Uterus (tissue), 2 donors: Measurements from ENCODE around the gene ZNF740.

Experiments used
- POLR2A ChIP-seq, 2 donors: fragments of 450-650 bp; IDR thresholded peaks; one replicate each; pipeline ENCODE4 v1.6.1; 2016; ENCODE audit warnings: antibody characterized with exemption in 2 of 2, mild to moderate bottlenecking in 1 of 2, moderate library complexity in 1 of 2
- TF ChIP-seq, protein P1 (sequence below), 4 experiments: fragments of 200-600 bp in 2 of 4; fragments of 450-650 bp in 2 of 4; sonication (generic) in 2 of 4; IDR thresholded peaks; one replicate each; pipeline ENCODE4 v1.5.1; 2016 to 2019; ENCODE audit warnings: antibody characterized with exemption in 4 of 4, mild to moderate bottlenecking in 2 of 4, moderate library complexity in 1 of 4

DNA sequence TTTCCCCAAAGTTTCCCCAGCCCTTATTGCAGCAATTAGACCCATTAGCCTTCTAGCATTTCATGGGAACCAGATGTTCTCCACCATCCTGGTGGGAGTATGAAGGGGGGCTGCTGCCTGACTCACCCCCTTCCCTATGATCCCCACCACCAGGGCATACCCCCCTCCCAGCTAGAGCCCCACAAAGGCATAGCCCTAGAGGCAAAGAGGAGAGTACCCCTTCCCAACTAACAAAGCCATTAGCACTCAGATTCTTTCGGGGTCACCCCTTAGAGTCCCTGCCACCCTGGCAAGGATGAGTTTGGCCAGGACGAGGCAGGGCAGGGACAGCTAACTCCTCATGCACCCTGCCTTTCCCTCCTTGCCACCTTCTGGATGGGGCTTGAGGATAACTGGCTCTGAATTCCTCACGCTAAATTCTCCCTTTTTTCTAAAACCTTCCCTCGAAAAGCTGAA is 42.3 kb downstream of the ZNF740 start:
- TF ChIP-seq, protein P1, sequence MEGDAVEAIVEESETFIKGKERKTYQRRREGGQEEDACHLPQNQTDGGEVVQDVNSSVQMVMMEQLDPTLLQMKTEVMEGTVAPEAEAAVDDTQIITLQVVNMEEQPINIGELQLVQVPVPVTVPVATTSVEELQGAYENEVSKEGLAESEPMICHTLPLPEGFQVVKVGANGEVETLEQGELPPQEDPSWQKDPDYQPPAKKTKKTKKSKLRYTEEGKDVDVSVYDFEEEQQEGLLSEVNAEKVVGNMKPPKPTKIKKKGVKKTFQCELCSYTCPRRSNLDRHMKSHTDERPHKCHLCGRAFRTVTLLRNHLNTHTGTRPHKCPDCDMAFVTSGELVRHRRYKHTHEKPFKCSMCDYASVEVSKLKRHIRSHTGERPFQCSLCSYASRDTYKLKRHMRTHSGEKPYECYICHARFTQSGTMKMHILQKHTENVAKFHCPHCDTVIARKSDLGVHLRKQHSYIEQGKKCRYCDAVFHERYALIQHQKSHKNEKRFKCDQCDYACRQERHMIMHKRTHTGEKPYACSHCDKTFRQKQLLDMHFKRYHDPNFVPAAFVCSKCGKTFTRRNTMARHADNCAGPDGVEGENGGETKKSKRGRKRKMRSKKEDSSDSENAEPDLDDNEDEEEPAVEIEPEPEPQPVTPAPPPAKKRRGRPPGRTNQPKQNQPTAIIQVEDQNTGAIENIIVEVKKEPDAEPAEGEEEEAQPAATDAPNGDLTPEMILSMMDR (IDR thresholded peaks at IDR 0.05), result no peak
- no peak for TF ChIP-seq POLR2A (IDR thresholded peaks at IDR 0.05)
